Testis (tissue), 3 donors: ENCODE data around the gene ARHGAP5. TPM values are rescaled to one million over a fixed set of nuclear protein-coding genes. Genes with fewer than 3 reads are reported as not detected.

Source experiments
- DNase-seq: peaks from one replicate; pipeline ENCODE4 v3.0.0-alpha.2; 2019
- H3K27ac ChIP-seq, 2 donors: fragments of 200-600 bp; sonication (generic); one replicate each; pipeline ENCODE4 v1.5.1; 2019
- H3K27me3 ChIP-seq: fragments of 200-600 bp; sonication (generic); one replicate; pipeline ENCODE4 v1.5.1; 2019
- H3K36me3 ChIP-seq: fragments of 200-600 bp; sonication (generic); one replicate; pipeline ENCODE4 v1.5.1; 2017; ENCODE audit warnings: low read depth; ENCODE audit errors: missing control alignments
- H3K4me1 ChIP-seq: fragments of 200-600 bp; sonication (generic); one replicate; pipeline ENCODE4 v1.5.1; 2019
- H3K4me3 ChIP-seq, 2 donors: fragments of 200-600 bp; sonication (generic); one replicate each; pipeline ENCODE4 v1.5.1; 2017 to 2019
- H3K9me3 ChIP-seq: fragments of 200-600 bp; sonication (generic); one replicate; pipeline ENCODE4 v1.5.1; 2017
- CTCF ChIP-seq, 3 experiments: fragments of 450-650 bp in 2 of 3; fragments of 200-600 bp in 1 of 3; sonication (generic) in 1 of 3; IDR thresholded peaks; one replicate each; pipeline ENCODE4 v1.5.1; 2016 to 2019; ENCODE audit warnings: antibody characterized with exemption in 3 of 3, mild to moderate bottlenecking in 2 of 3, moderate library complexity in 1 of 3
- POLR2A ChIP-seq: fragments of 450-650 bp; IDR thresholded peaks from one replicate; pipeline ENCODE4 v1.6.1; 2017; ENCODE audit warnings: antibody characterized with exemption, mild to moderate bottlenecking, moderate library complexity
- WGBS, 2 donors: methylation state at CpG; one replicate each; pipeline ENCODE4 v1.1.5; 2018; 5-methylcytosine and 5-hydroxymethylcytosine counted together
- intact Hi-C: fragments of 100-400 bp; cut with DNase I; formaldehyde crosslinking; loops from one replicate; pipeline ENCODE4 v1.15.1; 2023; ENCODE audit warnings: low total_unique reads
- polyA plus RNA-seq: library from polyadenylated mRNA; stranded (reverse); fragments of 350-450 nt; fragmentation: Illumina TruSeq; extraction: RNeasy Lipid Tissue Mini Kit (QIAGEN cat#74804); gene quantifications from one replicate; pipeline ENCODE4 v1.2.3, GENCODE V29; 2014; ENCODE audit warnings: low read depth, low replicate concordance; ENCODE audit not compliant: insufficient read depth
- total RNA-seq, 2 donors: library from RNA; depleted of rRNA; stranded (reverse); fragments of >200 nt; gene quantifications; one replicate each; pipeline ENCODE4 v1.2.3, GENCODE V29; 2016

The ARHGAP5 gene
- total and polyA plus RNA-seq, 3 donors from 2014 or later: 41.5 to 161 (median 115) TPM

GRCh38 chr14:32087173-32087861 is 10.2 kb downstream of the ARHGAP5 start:
- Histone ChIP-seq H3K27me3 (no peaks in the 10 kb centered on the region), H3K36me3 (no peaks in the 10 kb centered on the region), H3K4me3 (no peak overlapping the region), H3K27ac (no peak overlapping the region), H3K4me1 (peaks cover 2% of the 10 kb centered on the region), H3K9me3 (no peaks in the 10 kb centered on the region)
- WGBS, 2 donors: 95 to 98% methylated on average over 3 of the region's 3 CpGs
- TF ChIP-seq POLR2A (no peak), CTCF (IDR thresholded peaks at IDR 0.05) (no peak)
- intact Hi-C loops: no loop called here
- no peak for DNase-seq

GRCh38 chr14:32087907-32088306 is 10.8 kb downstream of the ARHGAP5 start:
- H3K27ac ChIP-seq: no peak overlapping the region
- H3K36me3 ChIP-seq: no peaks in the 10 kb centered on the region
- no peaks in the 10 kb centered on the region for H3K27me3 ChIP-seq
- H3K9me3 ChIP-seq: no peaks in the 10 kb centered on the region
- intact Hi-C loops: no loop called here
- no peak overlapping the region for H3K4me3 ChIP-seq
- 80 to 91% methylated on average over 2 of the region's 2 CpGs for WGBS, 2 donors
- no peak for DNase-seq
- TF ChIP-seq POLR2A (no peak), CTCF (IDR thresholded peaks at IDR 0.05) (no peak)
- peaks cover 2% of the 10 kb centered on the region for H3K4me1 ChIP-seq

GRCh38 chr14:32090686-32091085 is 13.6 kb downstream of the ARHGAP5 start:
- no peaks in the 10 kb centered on the region for H3K9me3 ChIP-seq
- no peaks in the 10 kb centered on the region for H3K27me3 ChIP-seq
- no peak for TF ChIP-seq POLR2A
- TF ChIP-seq CTCF (IDR thresholded peaks at IDR 0.05): no peak
- no peak overlapping the region for H3K27ac ChIP-seq
- H3K36me3 ChIP-seq: no peaks in the 10 kb centered on the region
- intact Hi-C loops: no loop called here
- H3K4me3 ChIP-seq: no peak overlapping the region
- no peak for DNase-seq
- 91 to 92% methylated on average over 6 of the region's 6 CpGs for WGBS, 2 donors
- H3K4me1 ChIP-seq: peaks cover 2% of the 10 kb centered on the region

- no peak overlapping the region for H3K27ac ChIP-seq
- H3K36me3 ChIP-seq: no peaks in the 10 kb centered on the region
- intact Hi-C loops: no loop called here
- no peak for DNase-seq
- no peaks in the 10 kb centered on the region for H3K27me3 ChIP-seq
- H3K9me3 ChIP-seq: no peaks in the 10 kb centered on the region
- H3K4me3 ChIP-seq: no peak overlapping the region
- TF ChIP-seq CTCF (IDR thresholded peaks at IDR 0.05) (no peak), POLR2A (no peak)
- WGBS, 2 donors: 89 to 96% methylated on average over 2 of the region's 2 CpGs
- H3K4me1 ChIP-seq: no peaks in the 10 kb centered on the region
These were observed 22.4 kb downstream of the ARHGAP5 start for GRCh38 chr14:32099473-32099872.

GRCh38 chr14:32100175-32100574 is 23.1 kb downstream of the ARHGAP5 start:
- no peak for TF ChIP-seq CTCF (IDR thresholded peaks at IDR 0.05)
- TF ChIP-seq POLR2A: no peak
- Histone ChIP-seq H3K4me1 (no peaks in the 10 kb centered on the region), H3K4me3 (no peak overlapping the region), H3K27ac (no peak overlapping the region), H3K9me3 (no peaks in the 10 kb centered on the region), H3K27me3 (no peaks in the 10 kb centered on the region), H3K36me3 (no peaks in the 10 kb centered on the region)
- intact Hi-C loops: no loop called here
- no peak for DNase-seq
- WGBS, 2 donors: 95 to 100% methylated on average over 5 of the region's 5 CpGs
